ENCODE data around the gene SAA4.
"Not testable (repeated sequence)": the region's sequence is repeated elsewhere in the genome, so short reads cannot be mapped to it uniquely, and the experiment has no call there.

SAA4 gene

DNA sequence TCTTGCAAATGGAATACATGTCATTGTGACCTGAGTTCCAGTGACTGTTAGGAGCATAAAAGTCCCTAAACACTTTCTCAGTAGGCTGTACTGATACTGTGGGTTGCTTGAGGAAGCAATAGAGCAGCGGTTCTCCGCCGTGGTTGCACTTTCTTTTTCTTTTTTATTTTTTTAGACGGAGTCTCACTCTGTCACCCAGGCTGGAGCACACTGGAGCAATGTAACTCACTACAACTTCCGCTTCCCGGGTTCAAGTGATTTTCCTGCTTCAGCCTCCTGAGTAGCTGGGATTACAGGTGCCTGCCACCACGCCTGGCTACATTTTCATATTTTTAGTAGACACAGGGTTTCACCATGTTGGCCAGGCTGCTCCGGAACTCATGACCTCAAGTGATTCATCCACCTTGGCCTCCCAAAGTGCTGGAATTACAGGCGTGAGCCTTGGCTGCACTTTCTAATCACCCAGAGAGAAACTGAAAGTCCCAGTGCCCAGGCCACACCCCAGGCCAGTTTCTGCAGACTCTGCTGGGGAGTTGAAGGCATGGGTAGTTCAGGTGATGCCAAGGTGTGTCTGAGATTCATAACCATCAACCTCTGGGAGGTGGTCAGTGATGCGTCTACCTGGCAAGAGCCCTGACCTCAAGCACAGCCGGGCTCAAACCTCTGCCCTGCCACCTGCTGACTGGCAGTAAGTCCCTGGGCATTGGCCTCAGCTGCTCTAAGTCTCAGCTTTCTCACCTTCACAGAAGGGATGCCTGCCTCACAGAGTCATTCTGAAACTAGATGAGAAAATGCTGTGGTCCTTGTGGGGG is 10.0 kb upstream of the SAA4 start:
- DNase-seq (ENCODE audit: low read depth), result not testable (repeated sequence)

GRCh38 chr11:18245396-18245795 is 8.8 kb upstream of the SAA4 start:
- no peak for DNase-seq (ENCODE audit: low read depth)

- peak; percentile 66 for DNase-seq (ENCODE audit: low read depth)
Measured at GRCh38 chr11:18243783-18244362, 7.3 kb upstream of the SAA4 start.

DNA sequence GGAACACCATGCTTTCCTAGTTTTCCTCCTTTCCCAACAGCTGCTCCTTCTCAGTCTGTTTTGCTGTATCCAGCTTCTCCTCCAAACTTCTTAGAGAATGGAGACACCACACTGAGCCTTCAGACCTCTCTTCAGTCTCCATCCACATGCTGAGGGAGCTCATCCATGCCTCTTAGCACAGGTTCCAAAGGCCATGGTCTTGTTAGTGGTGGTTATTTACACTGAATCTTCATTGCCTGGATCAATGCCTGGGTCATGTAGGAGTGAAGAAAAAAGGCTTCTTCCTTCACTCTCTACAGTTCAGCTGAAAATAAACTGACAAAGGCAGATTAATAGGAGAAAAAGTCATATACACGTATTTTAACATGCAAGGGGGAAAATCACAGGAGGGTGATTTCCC is 3.1 kb upstream of the SAA4 start:
- no peak for DNase-seq (ENCODE audit: low read depth)

GRCh38 chr11:18235394-18236334 is 938 bp downstream of the SAA4 start:
- no peak for DNase-seq (ENCODE audit: low read depth)

DNA sequence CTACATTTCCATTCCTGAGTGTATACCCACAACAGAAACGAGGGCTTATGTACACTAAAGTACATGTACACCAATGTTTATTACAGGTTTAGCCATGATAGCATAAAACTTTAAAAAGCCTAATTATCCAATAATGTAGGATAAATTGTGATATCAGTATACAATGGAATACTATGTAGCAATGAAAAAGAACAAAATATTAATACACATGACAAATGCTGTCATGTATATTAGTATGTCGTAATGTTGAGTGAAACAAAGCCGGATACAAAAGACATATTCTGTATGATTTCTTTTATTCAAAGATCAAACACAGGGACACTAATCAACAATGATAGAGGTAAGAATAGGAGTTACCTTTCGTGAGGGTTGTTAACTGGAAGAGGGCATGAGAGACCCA is 2.7 kb downstream of the SAA4 start:
- DNase-seq (ENCODE audit: low read depth), result no peak

- no peak for DNase-seq (ENCODE audit: low read depth)
Measured at GRCh38 chr11:18230859-18231258, 5.7 kb downstream of the SAA4 start.

- no peak for DNase-seq (ENCODE audit: low read depth)
Measured at GRCh38 chr11:18229501-18229900, 7.1 kb downstream of the SAA4 start.

- DNase-seq (ENCODE audit: low read depth), result no peak
Measured at GRCh38 chr11:18225913-18226312, 10.7 kb downstream of the SAA4 start.

GRCh38 chr11:18223591-18224387 is 12.8 kb downstream of the SAA4 start:
- DNase-seq (ENCODE audit: low read depth), result no peak

- DNase-seq (ENCODE audit: low read depth), result no peak
Measured at GRCh38 chr11:18222814-18223421, 13.7 kb downstream of the SAA4 start.

DNA sequence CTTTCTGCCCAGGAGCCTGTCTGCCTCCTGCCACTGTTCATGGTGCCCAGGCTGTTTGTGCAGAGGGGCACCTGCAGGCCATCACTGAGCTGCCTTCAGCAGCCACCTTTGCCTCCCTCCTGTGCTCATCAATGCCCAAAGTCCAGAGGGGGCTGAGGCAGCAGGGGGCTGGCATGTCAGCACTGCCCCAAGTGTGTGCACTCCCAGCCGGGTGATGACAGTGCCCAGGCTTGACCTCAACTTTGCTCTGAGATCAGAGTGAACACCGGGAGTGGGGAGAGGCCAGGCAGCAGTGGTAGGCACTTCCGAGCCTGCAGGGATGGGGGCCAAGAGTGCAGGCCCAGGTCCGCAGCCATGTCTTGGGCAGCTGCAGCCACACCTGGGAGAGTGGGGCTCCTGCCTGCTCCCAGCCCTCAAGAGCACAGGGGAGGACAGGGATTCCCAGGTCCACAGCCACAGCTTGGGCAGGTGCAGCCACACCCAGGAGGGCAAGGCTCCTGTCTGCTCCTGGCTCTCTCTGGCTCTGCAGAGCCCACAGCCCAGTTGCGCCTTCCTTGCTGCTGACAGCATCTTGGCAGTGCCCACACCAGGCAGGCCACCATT is 15.2 kb downstream of the SAA4 start:
- DNase-seq (ENCODE audit: low read depth), result no peak

GRCh38 chr11:18209058-18209457 is 27.5 kb downstream of the SAA4 start:
- DNase-seq (ENCODE audit: low read depth), result no peak

- no peak for DNase-seq (ENCODE audit: low read depth)
Measured at GRCh38 chr11:18204771-18205170, 31.8 kb downstream of the SAA4 start.

DNA sequence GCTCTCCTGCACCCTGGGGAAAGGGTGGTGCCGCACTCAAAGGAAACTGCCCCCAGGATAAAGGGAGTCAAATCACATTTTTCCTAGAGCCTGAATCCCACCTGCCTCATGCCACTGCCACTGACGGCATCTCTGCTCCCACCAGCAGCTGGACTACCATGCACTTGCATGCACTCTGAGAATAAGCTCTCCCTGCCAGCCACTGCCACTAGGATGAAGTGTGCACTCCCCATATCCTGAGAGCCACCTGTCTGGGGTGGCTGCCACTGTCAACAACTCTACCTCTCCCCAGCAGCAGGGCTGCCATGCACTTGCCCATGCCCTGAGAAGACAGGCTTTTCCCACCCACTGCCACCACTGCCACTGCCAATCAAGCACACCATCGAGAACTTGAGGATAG is 32.4 kb downstream of the SAA4 start:
- DNase-seq (ENCODE audit: low read depth), result no peak

- DNase-seq (ENCODE audit: low read depth), result no peak
Measured at GRCh38 chr11:18203723-18204122, 32.9 kb downstream of the SAA4 start.

DNA sequence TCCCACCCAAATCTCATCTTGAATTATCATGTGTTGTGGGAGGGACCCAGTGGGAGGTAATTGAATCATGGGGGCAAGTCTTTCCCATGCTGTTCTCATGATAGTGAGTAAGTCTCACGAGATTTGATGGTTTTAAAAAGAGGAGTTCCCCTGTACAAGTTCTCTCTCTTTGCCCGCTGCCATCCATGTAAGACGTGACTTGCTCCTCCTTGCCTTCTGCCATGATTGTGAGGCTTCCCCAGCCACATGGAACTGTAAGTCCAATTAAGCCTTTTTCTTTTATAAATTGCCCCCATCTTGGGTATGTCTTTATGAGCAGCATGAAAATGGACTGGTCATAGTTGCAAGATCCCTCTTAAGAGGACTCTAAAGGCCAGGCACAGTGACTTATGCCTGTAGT is 38.9 kb downstream of the SAA4 start:
- DNase-seq (ENCODE audit: low read depth), result not testable (repeated sequence)

DNA sequence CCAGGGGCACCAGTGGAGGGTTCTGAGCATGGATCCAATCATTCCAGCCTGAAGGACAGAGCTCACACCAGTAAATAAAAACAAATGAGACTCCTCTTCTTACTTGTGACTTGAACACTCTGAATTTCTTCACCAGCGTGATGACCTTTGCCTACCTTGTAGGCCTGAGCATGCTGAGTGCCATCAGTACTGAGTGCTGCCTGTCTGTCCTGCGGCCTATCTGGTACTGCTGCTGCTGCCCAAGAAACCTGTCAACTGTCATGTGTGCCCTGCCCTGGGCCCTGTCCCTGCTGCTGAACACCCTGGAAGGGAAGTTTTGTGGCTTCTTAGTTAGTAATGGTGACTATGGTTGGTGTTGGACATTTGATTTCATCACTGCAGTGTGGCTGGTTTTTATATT is 40.1 kb downstream of the SAA4 start:
- DNase-seq (ENCODE audit: low read depth), result no peak

- no peak for DNase-seq (ENCODE audit: low read depth)
Measured at GRCh38 chr11:18193010-18193409, 43.6 kb downstream of the SAA4 start.

GRCh38 chr11:18191376-18191775 is 45.2 kb downstream of the SAA4 start:
- DNase-seq (ENCODE audit: low read depth), result no peak
